GM23338 (cell line): Measurements from ENCODE around the gene ZNF775. TPM values are rescaled to one million over a fixed set of nuclear protein-coding genes. Genes with fewer than 3 reads are reported as not detected.

ENCODE experiments used
- ATAC-seq: fragments of 200-7000 bp; cut with Tn5 transposase; 3 replicates; pipeline ENCODE4 v1.9.1; 2020
- DNase-seq: peaks from one replicate; pipeline ENCODE4 v3.0.0-alpha.2; 2015; ENCODE audit warnings: low spot score
- H2AFZ ChIP-seq: fragments of 200-600 bp; sonication (generic); 2 replicates; pipeline ENCODE4 v1.8.0; 2016; ENCODE audit warnings: antibody characterized with exemption, mild to moderate bottlenecking, moderate library complexity
- H3F3A ChIP-seq: fragments of 200-600 bp; sonication (generic); replicated peaks from 2 replicates; pipeline ENCODE4 v1.8.0; 2017; ENCODE audit warnings: antibody characterized with exemption, mixed run types, low read depth
- H3K27ac ChIP-seq: fragments of 200-600 bp; sonication (generic); 2 replicates; pipeline ENCODE4 v1.6.1; 2016; ENCODE audit warnings: low read depth
- H3K27me3 ChIP-seq: fragments of 200-600 bp; sonication (generic); 2 replicates; pipeline ENCODE4 v1.8.0; 2016; ENCODE audit warnings: mild to moderate bottlenecking, mixed run types, moderate library complexity; ENCODE audit not compliant: insufficient read depth
- H3K36me3 ChIP-seq: fragments of 200-600 bp; sonication (generic); 2 replicates; pipeline ENCODE4 v1.8.0; 2016; ENCODE audit warnings: mild to moderate bottlenecking; ENCODE audit not compliant: insufficient read depth
- H3K4me1 ChIP-seq: fragments of 200-600 bp; sonication (generic); 2 replicates; pipeline ENCODE4 v1.8.0; 2016; ENCODE audit warnings: mild to moderate bottlenecking, moderate library complexity; ENCODE audit not compliant: insufficient read depth
- H3K4me2 ChIP-seq: fragments of 200-600 bp; sonication (generic); 2 replicates; pipeline ENCODE4 v1.7.1; 2017; ENCODE audit warnings: mixed run types
- H3K4me3 ChIP-seq: fragments of 200-600 bp; sonication (generic); 2 replicates; pipeline ENCODE4 v1.6.1; 2016; ENCODE audit warnings: mixed run types
- H3K79me2 ChIP-seq: fragments of 200-600 bp; sonication (generic); replicated peaks from 2 replicates; pipeline ENCODE4 v1.8.0; 2017; ENCODE audit warnings: mild to moderate bottlenecking; ENCODE audit not compliant: insufficient read depth
- H3K9me2 ChIP-seq: fragments of 200-600 bp; sonication (generic); 2 replicates; pipeline ENCODE4 v1.8.0; 2017; ENCODE audit not compliant: insufficient read depth
- H4K20me1 ChIP-seq: fragments of 200-600 bp; sonication (generic); replicated peaks from 2 replicates; pipeline ENCODE4 v1.8.0; 2017; ENCODE audit warnings: mild to moderate bottlenecking; ENCODE audit not compliant: insufficient read depth
- H3K27ac Mint-ChIP-seq: 2 replicates; pipeline ENCODE4 v1.8.0; 2020; ENCODE audit warnings: inconsistent platforms, mild to moderate bottlenecking, moderate library complexity, mixed read lengths
- H3K27me3 Mint-ChIP-seq: 3 replicates; pipeline ENCODE4 v1.8.0; 2022; ENCODE audit warnings: low read depth, mild to moderate bottlenecking, moderate library complexity, mixed read lengths, inconsistent platforms; ENCODE audit not compliant: insufficient read depth, poor library complexity
- H3K36me3 Mint-ChIP-seq: 3 replicates; pipeline ENCODE4 v1.8.0; 2021; ENCODE audit warnings: low read depth, mild to moderate bottlenecking, inconsistent platforms, moderate library complexity, mixed read lengths
- H3K4me1 Mint-ChIP-seq: 3 replicates; pipeline ENCODE4 v1.8.0; 2020; ENCODE audit warnings: mild to moderate bottlenecking, inconsistent platforms, mixed read lengths
- H3K4me3 Mint-ChIP-seq: 3 replicates; pipeline ENCODE4 v1.8.0; 2021; ENCODE audit warnings: moderate library complexity, mild to moderate bottlenecking, inconsistent platforms, mixed read lengths
- H3K9me3 Mint-ChIP-seq: 3 replicates; pipeline ENCODE4 v1.8.0; 2020; ENCODE audit warnings: moderate library complexity, mild to moderate bottlenecking, inconsistent platforms, mixed read lengths
- CTCF ChIP-seq, 2 experiments: fragments of 200-600 bp in 1 of 2; sonication (generic) in 1 of 2; conservative IDR thresholded peaks; 2 replicates each; pipeline versions ENCODE4 v1.5.1 to v1.6.1; 2016 to 2017; ENCODE audit warnings: antibody characterized with exemption in 2 of 2, low read depth in 2 of 2, mild to moderate bottlenecking in 2 of 2, moderate library complexity in 1 of 2
- EZH2 ChIP-seq: fragments of 200-600 bp; sonication (generic); IDR thresholded peaks from one replicate; pipeline ENCODE4 v1.8.0; 2017; ENCODE audit warnings: antibody characterized with exemption, mild to moderate bottlenecking, low read depth; ENCODE audit not compliant: unreplicated experiment
- JUNB ChIP-seq: IDR thresholded peaks from one replicate; pipeline ENCODE4 v1.6.1; 2016; ENCODE audit warnings: antibody characterized with exemption; ENCODE audit not compliant: unreplicated experiment
- NANOG ChIP-seq: IDR thresholded peaks from 2 replicates; pipeline ENCODE4 v1.6.1; 2016; ENCODE audit warnings: antibody characterized with exemption, borderline replicate concordance
- REST ChIP-seq: IDR thresholded peaks from one replicate; pipeline ENCODE4 v1.6.1; 2018; ENCODE audit warnings: antibody characterized with exemption; ENCODE audit not compliant: unreplicated experiment
- STAT1 ChIP-seq: IDR thresholded peaks from one replicate; pipeline ENCODE4 v1.6.1; 2016; ENCODE audit warnings: antibody characterized with exemption; ENCODE audit not compliant: unreplicated experiment
- ZNF114 ChIP-seq: fragments of 250-450 bp; sonication (Bioruptor Pico); IDR thresholded peaks from 2 replicates; pipeline ENCODE4 v1.5.0; 2020; ENCODE audit warnings: mild to moderate bottlenecking, moderate library complexity
- ZNF462 ChIP-seq: fragments of 250-450 bp; sonication (Bioruptor Pico); IDR thresholded peaks from 2 replicates; pipeline ENCODE4 v1.5.0; 2020; ENCODE audit warnings: mild to moderate bottlenecking, moderate library complexity
- polyA plus RNA-seq: library from polyadenylated mRNA; unstranded; fragments of >200 nt; fragmentation: Nextera tagmentation; extraction: Ambion mirVana; gene quantifications from 2 replicates; pipeline ENCODE4 v1.2.1, GENCODE V29; 2016
- total RNA-seq: library from RNA; depleted of rRNA; stranded (reverse); fragments of >200 nt; shearing (Covaris generic); gene quantifications from 2 replicates; pipeline ENCODE4 v1.2.3, GENCODE V29; 2014

ZNF775 gene
- total and polyA plus RNA-seq, 2 experiments from 2014 or later: 4.5 to 38.2 TPM

GRCh38 chr7:150420987-150421674 is 42.0 kb downstream of the ZNF775 start (continued):
- no peak for TF ChIP-seq ZNF462

GRCh38 chr7:150421831-150422230 is 42.7 kb downstream of the ZNF775 start:
- no peak for ATAC-seq
- H3K27ac Mint-ChIP-seq: no peak overlapping the region

GRCh38 chr7:150425670-150426069 is 46.5 kb downstream of the ZNF775 start:
- H3K4me1 Mint-ChIP-seq: peaks cover 40% of the 10 kb centered on the region
- H3K27ac ChIP-seq: no peak overlapping the region
- 0 out of 2 replicates have a peak, but pooled peaks cover 4% of the 10 kb centered on the region for H3F3A ChIP-seq
- TF ChIP-seq JUNB (no peak), REST (no peak), EZH2 (no peak), STAT1 (no peak), ZNF114 (CRISPR knock-in tag) (no peak), CTCF (conservative IDR thresholded peaks at IDR 0.05; ENCODE audit: low read depth in 2 of 2) (no peak)

More at GRCh38 chr7:150421831-150422230, 42.7 kb downstream of the ZNF775 start:
- 0 out of 2 replicates have a peak, but pooled peaks cover 4% of the 10 kb centered on the region for H3K9me2 ChIP-seq
- H3K36me3 ChIP-seq: no peaks in the 10 kb centered on the region
- TF ChIP-seq ZNF114 (CRISPR knock-in tag) (no peak), NANOG (no peak)
- H2AFZ ChIP-seq: 0 out of 2 replicates have a peak overlapping the region, but pooled peaks have one; percentile 72
- Mint-ChIP-seq H3K36me3 (no peaks in the 10 kb centered on the region), H3K4me1 (peaks cover 17% of the 10 kb centered on the region), H3K27me3 (peaks cover 2% of the 10 kb centered on the region), H3K9me3 (no peaks in the 10 kb centered on the region), H3K4me3 (no peak overlapping the region)
- H3F3A ChIP-seq: 0 out of 2 replicates have a peak, but pooled peaks cover 4% of the 10 kb centered on the region
- H3K4me2 ChIP-seq: no peak overlapping the region
- no peak for DNase-seq
- no peak overlapping the region for H3K27ac ChIP-seq
- no peak overlapping the region for H3K4me3 ChIP-seq
- no peaks in the 10 kb centered on the region for H3K79me2 ChIP-seq
- H3K27me3 ChIP-seq: no peaks in the 10 kb centered on the region
- H3K4me1 ChIP-seq: peaks cover 12% of the 10 kb centered on the region
- no peaks in the 10 kb centered on the region for H4K20me1 ChIP-seq

More at GRCh38 chr7:150425670-150426069, 46.5 kb downstream of the ZNF775 start:
- no peak for ATAC-seq
- peaks cover 22% of the 10 kb centered on the region for H3K4me1 ChIP-seq
- Mint-ChIP-seq H3K27ac (no peak overlapping the region), H3K36me3 (no peaks in the 10 kb centered on the region), H3K4me3 (no peak overlapping the region), H3K9me3 (no peaks in the 10 kb centered on the region; the same call in 2 of the 3 replicates), H3K27me3 (peaks cover 22% of the 10 kb centered on the region)
- H3K9me2 ChIP-seq: 0 out of 2 replicates have a peak, but pooled peaks cover 8% of the 10 kb centered on the region
- no peak overlapping the region for H3K4me2 ChIP-seq
- H2AFZ ChIP-seq: no peak overlapping the region
- no peaks in the 10 kb centered on the region for H3K36me3 ChIP-seq
- H3K27me3 ChIP-seq: no peaks in the 10 kb centered on the region
- H3K79me2 ChIP-seq: no peaks in the 10 kb centered on the region
- H3K4me3 ChIP-seq: no peak overlapping the region
- no peak for DNase-seq
- no peaks in the 10 kb centered on the region for H4K20me1 ChIP-seq
